ENCODE results near the gene ALDH1A1.
"Not testable (repeated sequence)": the region's sequence is repeated elsewhere in the genome, so short reads cannot be mapped to it uniquely, and the experiment has no call there.

ALDH1A1 gene

DNA sequence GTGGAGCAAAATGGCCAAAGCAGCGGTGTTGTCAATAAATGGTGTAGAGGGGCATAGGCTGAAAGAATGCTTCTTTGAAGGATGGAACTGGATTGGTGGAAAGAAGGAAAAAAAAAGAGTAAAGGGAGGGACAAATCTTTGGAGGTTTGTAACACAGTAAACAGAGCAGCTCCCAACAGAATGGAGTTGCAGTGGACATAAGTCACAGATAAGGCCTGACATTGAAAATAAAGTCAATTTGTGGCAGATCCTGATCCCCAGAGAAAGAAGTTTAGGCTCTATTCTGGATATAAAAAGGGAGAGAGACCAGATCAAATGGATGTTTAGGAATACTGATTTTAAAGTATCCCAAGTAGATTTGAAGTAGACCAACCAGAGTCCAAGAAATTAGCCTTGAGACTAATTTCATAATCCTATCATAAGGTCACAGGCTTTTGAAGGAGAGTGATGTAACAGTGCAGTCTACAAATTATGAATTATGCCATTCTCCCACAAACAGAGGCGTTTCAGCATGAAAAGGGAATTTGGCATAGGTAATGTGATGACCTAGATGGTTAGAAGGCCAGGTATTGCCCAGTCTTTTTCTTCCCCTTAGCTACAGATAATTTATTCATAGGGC is 8.9 kb downstream of the ALDH1A1 start:
- DNase-seq (no peak), ATAC-seq (no peak)

DNA sequence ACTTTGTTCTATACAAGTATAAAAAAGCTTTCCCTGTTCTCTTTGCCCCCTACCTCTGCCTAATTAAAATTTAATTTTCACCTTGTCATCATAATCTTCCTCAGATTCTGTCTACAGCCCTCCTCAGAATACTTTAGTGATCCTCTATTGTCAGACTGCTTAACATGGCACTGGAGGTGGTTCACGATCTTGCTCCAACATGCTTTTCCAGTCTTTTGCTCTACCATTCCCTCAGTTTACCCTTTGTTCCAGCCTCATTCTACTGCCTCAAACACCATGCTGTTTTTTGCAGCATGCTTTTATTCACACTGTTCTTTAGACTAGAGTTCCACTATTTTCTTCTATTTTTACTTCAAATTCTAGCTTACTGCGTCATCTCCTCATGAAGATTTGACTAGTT is 10.4 kb downstream of the ALDH1A1 start:
- DNase-seq = no peak
- no peak for ATAC-seq

DNA sequence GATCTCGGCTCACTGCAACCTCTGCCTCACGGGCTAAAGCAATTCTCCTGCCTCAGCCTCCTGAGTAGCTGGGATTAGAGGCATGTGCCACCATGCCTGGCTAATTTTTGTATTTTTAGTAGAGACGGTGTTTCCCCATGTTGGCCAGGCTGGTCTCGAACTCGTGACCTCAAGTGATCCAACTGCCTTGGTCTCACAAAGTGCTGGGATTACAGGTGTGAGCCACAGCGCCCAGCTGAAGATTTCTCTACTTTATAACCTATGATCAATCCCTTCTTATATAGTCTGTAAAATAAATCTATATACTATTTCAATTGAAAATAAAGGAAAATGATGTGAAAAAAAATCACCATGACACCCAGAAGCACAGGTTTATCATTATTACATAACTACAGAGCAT is 13.3 kb downstream of the ALDH1A1 start:
- not testable (repeated sequence) for DNase-seq, ATAC-seq

DNA sequence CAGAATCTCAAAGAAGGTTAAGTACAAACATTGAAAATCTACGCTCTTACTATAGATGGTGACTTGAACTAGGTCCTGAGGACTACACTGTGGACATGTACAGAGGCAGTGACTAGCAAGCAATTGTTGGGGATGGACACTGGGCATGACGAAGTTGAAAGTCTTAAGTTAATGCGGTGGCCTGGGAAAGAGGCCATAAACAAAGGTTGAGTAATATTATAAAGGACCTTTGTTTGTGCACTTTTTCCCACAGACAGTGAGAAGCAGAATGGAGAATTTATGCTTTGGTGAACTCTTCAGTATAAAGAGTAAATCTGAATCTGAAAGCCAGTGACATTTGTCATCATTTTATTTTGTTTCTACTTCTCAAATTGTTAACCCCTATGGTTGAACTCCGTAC is 15.3 kb downstream of the ALDH1A1 start:
- ATAC-seq (no peak), DNase-seq (no peak)

DNA sequence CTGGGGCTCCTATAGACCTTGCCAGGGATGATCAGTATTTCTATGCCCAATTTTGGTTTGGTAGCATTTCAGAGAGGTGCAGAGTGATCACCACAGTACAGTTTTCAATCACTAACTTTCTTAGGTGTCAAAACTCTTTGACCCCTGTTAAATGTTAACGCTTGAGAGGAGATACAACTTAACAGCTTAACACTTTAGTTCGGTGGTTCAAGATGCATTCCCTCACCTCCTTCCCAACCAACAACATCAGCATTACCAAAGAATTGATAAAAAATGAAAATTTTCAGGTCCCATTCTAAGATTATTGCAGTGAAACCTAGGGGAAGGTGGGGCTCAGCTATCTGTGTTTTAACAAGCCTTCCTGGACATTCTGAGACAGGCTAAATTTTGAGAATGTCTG is 16.2 kb downstream of the ALDH1A1 start:
- no peak for DNase-seq
- ATAC-seq = no peak

DNA sequence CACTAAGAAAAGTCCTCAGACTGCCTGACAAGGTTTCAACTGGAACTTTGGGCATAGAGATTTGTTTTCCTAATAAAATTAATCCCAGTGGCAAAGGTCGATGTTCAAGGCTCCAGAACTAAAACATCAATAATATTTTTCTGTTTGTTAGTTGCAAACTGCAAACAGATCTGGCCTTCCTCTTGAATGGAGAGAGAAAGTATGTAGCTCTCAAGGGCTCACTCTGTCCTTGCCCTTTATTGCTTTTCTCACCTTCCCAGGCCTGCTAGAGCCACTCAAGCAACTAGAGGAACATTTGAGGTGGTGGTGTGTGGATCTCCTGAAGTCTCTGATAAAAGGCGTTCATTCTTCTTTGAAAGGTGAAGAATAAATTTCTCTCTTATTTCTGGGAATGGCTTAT is 16.6 kb downstream of the ALDH1A1 start:
- DNase-seq = no peak
- no peak for ATAC-seq

DNA sequence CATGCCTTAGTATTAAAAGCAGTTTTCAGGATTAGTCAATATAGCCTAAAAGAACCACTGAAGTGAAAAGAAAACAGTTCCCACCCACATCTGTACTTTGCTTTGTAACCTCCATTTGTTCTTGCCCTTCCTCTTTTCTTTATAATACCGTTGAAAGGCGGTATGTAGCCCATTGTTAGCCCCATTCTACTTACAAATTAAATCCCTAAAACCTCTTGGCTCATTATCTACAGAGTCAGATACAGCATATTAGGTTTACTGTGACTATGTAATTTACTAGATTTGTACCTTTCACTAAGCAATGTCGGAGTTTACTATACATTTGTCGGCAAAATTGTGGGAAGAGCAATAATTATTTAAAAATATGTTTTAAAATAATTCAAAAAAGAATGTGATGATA is 17.3 kb downstream of the ALDH1A1 start:
- ATAC-seq = no peak
- DNase-seq = no peak

DNA sequence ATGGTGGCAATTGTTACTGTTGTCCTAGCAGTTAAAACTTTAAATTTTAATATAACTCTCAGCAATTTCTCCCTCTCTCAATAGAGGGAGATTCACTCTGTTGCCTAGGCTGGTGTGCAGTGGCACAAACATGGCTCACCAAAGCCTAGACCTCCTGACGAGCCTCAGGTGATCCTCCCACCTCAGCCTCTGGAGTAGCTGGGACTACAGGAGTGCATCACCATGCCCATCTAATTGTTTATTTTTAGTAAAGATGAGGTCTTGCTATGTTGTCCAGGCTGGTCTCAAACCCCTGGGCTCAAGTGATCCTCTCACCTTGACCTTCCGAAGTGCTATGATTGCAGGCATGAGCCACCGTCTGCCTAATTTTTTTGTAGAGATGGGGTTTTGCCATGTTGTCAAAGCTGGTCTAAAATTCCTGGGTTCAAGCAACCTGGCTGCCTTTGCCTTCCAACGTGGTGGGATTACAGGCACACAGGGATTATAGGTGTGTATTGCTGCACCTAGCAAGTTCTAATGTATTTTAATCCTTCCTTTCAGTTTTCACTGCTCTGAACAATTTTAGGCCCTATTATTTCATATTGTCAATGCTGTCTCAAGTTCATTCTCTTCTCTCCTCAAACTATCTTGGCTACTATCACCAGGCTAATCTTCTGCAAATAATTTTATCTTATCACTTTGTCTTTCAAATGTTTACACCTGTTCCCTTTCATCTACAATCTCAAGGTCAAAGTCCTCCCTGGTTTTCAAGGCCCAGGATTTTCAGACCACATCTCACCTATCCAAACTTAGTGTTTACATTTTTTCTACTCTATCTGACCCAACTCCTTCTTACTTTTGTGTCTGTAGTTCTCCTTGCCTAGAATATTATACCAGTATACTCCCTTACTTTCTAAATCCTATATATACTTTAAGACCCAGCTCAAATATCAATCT is 18.9 kb downstream of the ALDH1A1 start:
- DNase-seq = no peak
- no peak for ATAC-seq

DNA sequence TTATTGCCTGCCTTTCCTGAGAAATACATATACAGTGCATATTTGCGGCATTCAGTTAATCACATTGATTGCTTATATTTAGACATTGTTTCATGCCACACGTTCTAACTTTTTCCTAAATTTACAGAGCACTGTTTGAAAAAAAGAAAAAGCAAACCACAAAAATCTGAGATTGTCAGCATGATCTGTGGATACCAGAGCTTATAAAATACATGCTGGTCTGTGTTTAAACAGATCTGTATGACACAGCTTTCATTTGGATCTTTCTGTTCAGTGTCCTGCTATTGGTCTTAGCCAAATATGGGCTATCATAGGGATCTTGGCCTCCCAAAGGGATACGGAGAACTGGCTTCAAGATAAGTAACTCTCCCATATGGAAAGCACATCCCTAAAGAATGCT is 20.2 kb downstream of the ALDH1A1 start:
- DNase-seq (no peak), ATAC-seq (no peak)

DNA sequence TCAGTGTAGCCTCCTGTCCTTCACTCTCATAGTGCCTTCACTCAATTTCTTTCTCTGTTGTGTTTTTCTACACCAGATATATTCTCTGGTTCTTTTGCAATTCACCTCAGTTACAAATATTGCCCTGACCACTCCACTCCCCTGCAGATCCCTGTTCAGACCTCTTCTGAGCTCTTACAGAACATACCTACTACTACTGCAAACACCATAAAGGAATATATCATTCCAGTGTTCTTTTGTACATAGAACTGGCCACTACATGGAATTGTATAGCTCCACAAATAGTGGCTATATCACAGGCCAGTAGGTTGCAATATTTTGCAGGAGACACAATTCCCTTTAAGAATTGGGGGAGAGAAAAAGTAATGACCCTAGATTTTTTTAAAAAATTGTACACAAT is 21.0 kb downstream of the ALDH1A1 start:
- no peak for DNase-seq

DNA sequence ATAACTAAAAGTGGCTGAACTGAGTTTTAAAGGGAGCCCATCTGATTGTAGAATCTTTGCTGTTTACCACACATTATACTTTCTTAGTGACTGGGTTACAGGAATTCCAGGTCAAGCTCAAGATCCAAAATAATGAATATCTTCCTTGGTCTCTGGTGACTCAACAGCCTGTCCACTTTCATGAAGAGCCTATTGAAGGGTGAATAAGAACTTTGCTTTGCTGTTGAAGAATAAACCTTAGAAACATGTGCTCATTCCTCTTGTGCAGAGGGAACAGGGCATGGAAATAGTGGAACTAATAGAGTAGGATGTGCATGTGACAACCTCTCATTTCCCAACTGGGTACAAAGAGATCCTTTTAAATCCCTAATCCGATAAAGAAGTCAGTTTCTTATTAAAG is 21.4 kb downstream of the ALDH1A1 start:
- no peak for ATAC-seq
- no peak for DNase-seq

More for the DNA sequence above, 21.0 kb downstream of the ALDH1A1 start:
- ATAC-seq = no peak

DNA sequence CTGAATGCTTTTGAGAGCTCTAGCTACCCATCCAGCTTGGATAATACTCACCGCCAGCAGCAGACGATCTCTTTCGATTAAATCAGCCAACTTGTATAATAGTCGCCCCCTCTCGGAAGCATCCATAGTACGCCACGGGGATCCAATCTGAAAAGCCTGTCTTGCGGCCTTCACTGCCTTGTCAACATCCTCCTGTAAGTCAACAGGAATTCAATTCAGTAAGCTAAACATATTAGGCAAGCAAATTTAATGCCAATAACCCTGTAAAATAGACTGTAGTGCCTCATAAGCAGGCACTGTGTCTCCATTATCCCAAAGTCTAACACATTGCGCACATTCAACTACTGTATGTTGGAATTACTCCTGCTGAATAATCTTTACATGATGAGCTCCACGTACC is 22.0 kb downstream of the ALDH1A1 start:
- ATAC-seq = no peak
- no peak for DNase-seq

DNA sequence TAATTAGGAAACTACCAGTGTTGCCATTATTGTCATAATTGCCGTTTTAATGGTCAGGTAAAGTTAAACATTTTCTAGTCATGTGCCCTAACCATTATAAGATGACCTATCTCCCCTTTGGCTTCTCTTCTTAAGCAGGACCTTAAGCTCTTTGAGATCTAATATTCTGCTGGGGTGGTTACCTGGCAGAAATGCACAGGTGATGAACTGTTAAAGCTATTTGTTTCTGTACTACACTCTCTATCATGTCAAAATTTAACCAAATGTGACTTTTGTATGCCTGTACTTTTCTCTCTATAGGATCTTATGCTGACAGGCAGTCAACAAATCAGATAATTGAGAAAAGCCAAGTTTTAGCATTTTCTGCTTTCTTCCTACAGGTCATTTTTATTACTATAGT is 23.3 kb downstream of the ALDH1A1 start:
- DNase-seq = no peak
- ATAC-seq = no peak

DNA sequence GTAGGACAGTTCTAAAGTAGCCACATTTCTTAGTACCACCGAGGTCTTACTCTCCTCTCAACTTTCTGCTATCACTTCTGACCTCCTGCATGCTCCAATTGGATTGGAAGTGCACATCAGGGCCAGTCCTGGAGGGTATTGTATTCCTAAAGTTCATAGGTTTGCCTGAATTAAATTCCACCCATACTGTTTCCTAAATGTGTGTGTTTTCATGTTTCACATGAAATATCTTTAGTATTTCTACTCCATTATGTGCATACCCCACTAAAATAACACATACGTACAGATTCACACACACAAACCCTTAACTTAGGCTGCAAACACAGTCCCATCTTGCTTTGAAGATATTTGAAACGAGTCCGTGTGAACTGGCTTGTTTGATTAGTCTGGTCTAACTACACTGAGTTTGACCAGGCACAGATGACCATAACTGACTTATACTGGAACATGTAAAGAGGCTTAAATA is 24.8 kb downstream of the ALDH1A1 start:
- ATAC-seq (no peak), DNase-seq (no peak)

DNA sequence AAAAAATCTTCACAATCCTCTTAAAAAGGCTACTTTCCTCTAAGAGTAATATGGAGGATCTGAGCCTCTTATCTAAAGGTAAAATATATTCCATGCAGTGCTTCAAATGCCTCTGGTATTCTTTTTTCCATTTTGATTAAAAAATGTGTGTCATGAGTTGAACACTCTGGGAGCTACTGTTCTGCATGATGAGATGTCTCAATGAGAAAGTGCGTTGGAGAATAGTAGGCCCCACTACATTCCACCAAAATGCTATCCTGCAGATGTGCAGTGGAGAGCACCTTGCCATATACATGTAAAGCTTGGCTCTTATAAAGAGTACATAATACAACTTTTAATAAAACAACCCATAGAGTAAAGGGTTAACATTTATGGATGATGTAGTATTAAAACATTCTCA is 26.3 kb downstream of the ALDH1A1 start:
- ATAC-seq (no peak), DNase-seq (no peak)

DNA sequence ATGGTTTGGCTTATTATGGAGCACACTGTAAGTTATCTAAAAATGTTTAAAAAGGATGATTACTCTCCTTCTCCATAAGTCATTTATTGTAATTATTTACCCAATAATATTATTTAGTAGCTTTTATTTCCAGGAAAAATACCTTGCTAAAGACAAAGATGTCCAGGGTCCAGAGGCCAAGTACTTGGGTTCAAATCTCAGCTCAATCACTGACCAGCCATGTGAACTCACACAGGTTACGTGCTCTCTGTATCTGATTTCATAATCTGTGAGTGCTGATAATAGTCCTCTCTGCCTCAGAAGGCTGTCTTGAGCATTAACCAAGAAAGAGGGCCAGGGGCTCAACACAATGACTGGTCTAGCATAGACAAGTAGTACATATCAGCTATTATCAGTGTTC is 27.0 kb downstream of the ALDH1A1 start:
- no peak for ATAC-seq
- DNase-seq = no peak

DNA sequence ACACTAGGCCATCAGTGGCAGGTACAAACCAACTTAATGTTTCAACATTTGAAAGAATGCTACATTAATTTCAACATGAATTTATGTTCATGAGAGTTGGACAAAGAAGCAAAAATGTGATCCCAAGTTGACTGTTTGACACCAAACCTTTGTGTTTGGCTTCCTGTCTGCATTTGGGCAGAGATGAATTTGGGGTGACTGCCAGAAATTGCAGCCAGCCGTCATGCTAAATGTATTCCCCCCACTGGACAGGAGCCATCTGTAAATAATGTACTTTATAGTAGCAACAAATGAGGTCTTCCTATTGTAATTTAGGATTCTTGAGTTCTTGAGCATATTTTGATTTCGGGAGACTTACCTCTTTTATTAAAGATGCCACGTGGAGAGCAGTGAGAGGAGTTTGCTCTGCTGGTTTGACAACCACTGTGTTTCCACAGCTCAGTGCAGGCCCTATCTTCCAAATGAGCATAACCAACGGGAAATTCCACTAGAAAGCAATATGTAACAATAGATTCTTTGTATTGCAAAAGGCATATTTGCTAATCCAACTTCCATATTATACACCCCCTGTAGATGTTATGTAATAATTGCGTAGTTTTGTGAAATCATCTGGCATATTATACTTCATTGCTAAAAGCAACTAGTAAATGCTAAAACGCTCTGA is 27.6 kb downstream of the ALDH1A1 start:
- no peak for ATAC-seq
- DNase-seq = no peak

DNA sequence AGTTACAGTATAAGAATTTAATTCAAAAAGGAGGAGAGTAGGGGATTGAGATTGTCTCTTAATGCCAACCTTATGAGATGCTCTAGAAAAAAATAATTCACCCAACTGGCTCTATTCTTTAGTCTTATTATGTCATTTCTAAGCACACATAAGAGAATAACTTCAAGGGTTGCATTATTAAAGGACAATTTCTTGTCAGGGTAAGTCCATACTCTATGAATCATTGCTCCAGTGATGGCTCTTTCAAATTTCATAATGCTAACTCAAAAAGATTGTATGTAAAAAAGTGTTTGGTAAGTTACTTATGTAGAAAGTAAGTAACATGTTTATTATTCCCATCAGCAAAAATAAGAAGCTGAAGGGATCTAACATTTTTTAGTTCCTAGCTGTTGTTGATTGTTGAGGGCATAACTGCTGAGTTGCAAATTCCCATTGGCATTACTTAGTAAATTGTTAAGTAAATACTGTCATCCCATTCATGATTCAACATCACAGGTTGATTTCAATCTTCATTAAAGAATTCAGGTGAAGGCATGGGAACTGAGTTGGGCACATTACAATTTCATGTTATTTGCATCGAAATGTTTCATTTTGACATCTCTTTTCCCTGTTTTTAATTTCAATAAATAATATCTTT is 28.6 kb downstream of the ALDH1A1 start:
- ATAC-seq (no peak), DNase-seq (no peak)

DNA sequence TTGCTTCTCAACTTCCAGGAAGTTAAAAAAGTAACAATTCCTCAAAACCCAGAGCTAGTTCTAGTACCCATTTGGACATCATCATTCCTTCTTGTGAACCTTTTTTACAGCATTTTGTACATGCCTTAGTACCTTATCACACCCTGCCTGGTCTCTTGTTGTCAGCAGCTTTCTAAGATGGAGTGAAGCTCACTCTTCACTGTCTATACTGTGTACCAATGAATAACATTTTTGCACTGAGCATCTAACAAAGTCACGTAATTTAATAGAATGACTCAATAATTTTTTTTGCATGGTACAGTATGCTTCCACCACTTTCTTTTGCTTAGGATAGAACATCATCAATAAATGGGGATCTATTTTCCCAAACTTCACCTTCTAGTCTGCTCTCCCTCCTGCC is 29.8 kb downstream of the ALDH1A1 start:
- ATAC-seq (no peak), DNase-seq (no peak)

DNA sequence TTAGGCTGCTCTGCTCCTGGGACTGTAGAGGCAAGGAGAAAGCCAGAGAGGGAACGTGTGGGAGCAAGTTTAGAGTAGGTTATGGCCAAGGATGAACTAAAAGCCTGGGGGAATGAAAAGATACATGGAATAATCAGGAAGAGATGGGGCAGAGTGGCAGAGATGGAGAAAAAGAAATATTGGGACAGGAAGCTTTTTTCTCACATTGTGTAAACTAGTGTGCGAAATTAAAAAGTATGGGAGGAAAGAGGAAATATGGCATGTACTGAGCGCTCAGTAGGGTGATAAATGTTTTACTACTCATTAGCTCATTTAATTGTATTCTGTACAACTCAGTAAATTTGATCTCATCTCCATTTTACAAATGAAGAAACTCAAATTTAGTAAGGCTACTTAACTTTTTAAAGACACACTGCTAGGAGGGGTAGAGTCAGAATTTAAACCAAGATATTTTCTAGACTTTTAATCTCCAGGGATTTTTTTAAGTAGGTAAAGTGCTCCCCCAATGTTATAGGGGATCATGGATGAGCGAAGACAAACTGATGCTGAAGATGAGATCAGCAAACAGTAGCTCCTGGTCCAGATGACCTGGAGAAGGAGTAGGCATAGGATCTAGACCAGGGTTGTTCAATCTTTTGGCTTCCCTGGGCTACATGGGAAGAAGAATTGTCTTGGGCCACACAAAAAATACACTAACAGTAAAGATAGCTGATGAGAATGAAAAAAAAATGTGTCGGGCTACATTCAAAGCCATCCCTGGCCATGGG is 30.8 kb downstream of the ALDH1A1 start:
- DNase-seq (no peak), ATAC-seq (no peak)

DNA sequence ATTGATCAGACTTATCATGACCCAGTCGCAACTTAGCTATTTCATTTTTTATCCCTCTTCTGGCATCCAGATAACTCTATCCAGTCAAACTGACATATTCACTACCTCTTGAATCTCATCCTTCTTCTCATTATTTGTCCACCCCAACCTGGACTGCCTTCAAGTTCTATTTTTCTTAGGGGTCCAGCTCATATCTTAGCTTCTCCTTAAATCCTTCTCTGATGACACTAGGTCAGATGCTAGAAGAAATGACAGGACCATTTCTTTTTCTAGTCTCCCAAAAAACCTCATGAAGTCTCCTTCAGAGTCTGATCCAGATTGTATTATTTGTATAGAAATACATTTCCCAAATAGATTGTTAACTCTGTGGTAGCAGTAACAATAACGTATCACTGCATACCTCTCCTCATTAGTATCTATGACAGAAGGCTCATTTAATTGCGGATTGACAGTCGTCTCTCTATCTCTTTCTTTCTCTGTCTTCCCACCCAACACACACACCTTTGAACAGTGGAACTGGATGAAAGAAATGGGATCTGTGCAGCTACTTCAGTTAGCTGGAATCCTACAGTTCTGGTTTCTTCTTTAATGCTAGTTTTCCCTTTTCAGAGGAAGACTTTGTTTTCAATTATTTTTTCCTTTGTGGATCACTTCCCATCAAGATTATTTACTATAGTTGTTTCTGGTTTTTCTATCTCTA is 33.5 kb downstream of the ALDH1A1 start:
- ATAC-seq (no peak), DNase-seq (no peak)

Measured in stimulated activated naive CD8-positive, alpha-beta T cell treated with anti-CD3 and anti-CD28 coated beads, Interleukin-15, Interleukin-2, amounts not matched to agents 100 U/mL and 50 U/mL, for 24 hours (primary cell).